OCI-LY1 (cell line): ENCODE measurements around the gene ANKS1A.

Experiments
- H2AFZ ChIP-seq: fragments of 200-600 bp; sonication (generic), shearing (Covaris generic); 2 replicates; pipeline ENCODE4 v1.6.0; 2014; ENCODE audit warnings: antibody characterized with exemption, mild to moderate bottlenecking, low read length
- H3F3A ChIP-seq: fragments of 200-600 bp; sonication (generic), shearing (Covaris generic); 2 replicates; pipeline ENCODE4 v1.6.0; 2014; ENCODE audit warnings: mild to moderate bottlenecking, antibody characterized with exemption, low read length, moderate library complexity; ENCODE audit not compliant: insufficient read depth
- H3K27ac ChIP-seq: fragments of 200-600 bp; sonication (generic); 2 replicates; pipeline ENCODE4 v1.5.1; 2014; ENCODE audit warnings: low read length, mixed run types, mild to moderate bottlenecking, low read depth; ENCODE audit not compliant: poor library complexity, severe bottlenecking
- H3K27me3 ChIP-seq: fragments of 200-600 bp; sonication (generic); 2 replicates; pipeline ENCODE4 v1.6.0; 2014; ENCODE audit warnings: antibody characterized with exemption, mild to moderate bottlenecking, low read length, moderate library complexity; ENCODE audit not compliant: insufficient read depth
- H3K36me3 ChIP-seq: fragments of 200-600 bp; sonication (generic); 2 replicates; pipeline ENCODE4 v1.6.1; 2014; ENCODE audit warnings: mild to moderate bottlenecking, antibody characterized with exemption, low read length, moderate library complexity, mixed read lengths; ENCODE audit not compliant: insufficient read depth
- H3K4me1 ChIP-seq: fragments of 200-600 bp; sonication (generic); 2 replicates; pipeline ENCODE4 v1.5.1; 2014; ENCODE audit warnings: mild to moderate bottlenecking, low read length, moderate library complexity; ENCODE audit not compliant: insufficient read depth, severe bottlenecking
- H3K4me2 ChIP-seq: fragments of 200-600 bp; sonication (generic), shearing (Covaris generic); 2 replicates; pipeline ENCODE4 v1.6.1; 2014; ENCODE audit warnings: low read length
- H3K4me3 ChIP-seq: fragments of 200-600 bp; sonication (generic); 2 replicates; pipeline ENCODE4 v1.5.1; 2014; ENCODE audit warnings: low read length, low read depth, mild to moderate bottlenecking, mixed read lengths; ENCODE audit not compliant: poor library complexity, severe bottlenecking
- H3K79me2 ChIP-seq: fragments of 200-600 bp; shearing (Covaris generic); 2 replicates; pipeline ENCODE4 v1.6.1; 2016; ENCODE audit warnings: mixed run types, low read length, mixed read lengths; ENCODE audit not compliant: insufficient read depth
- H3K9ac ChIP-seq: fragments of 200-600 bp; sonication (generic), shearing (Covaris generic); 2 replicates; pipeline ENCODE4 v1.6.1; 2014; ENCODE audit warnings: mild to moderate bottlenecking, low read length, mixed read lengths
- H3K9me2 ChIP-seq: fragments of 200-600 bp; sonication (generic), shearing (Covaris generic); 2 replicates; pipeline ENCODE4 v1.6.1; 2014; ENCODE audit warnings: low read depth, mild to moderate bottlenecking, low read length, mixed read lengths
- H3K9me3 ChIP-seq: fragments of 200-600 bp; shearing (Covaris generic); 2 replicates; pipeline ENCODE4 v1.6.1; 2014; ENCODE audit warnings: low read length, mixed read lengths
- H4K20me1 ChIP-seq: fragments of 200-600 bp; sonication (generic), shearing (Covaris generic); 2 replicates; pipeline ENCODE4 v1.6.0; 2016; ENCODE audit warnings: mild to moderate bottlenecking, low read length; ENCODE audit not compliant: insufficient read depth
- CTCF ChIP-seq: fragments of 200-600 bp; sonication (generic), shearing (Covaris generic); IDR thresholded peaks from 2 replicates; pipeline ENCODE4 v1.5.1; 2017; ENCODE audit warnings: mild to moderate bottlenecking, antibody characterized with exemption, low read length, moderate library complexity, mixed read lengths
- EZH2 ChIP-seq: fragments of 200-600 bp; sonication (generic), shearing (Covaris generic); IDR thresholded peaks from 2 replicates; pipeline ENCODE4 v1.8.0; 2017; ENCODE audit warnings: borderline replicate concordance, mixed run types, mild to moderate bottlenecking, antibody characterized with exemption, low read length, moderate library complexity, mixed read lengths

ANKS1A gene

GRCh38 chr6:34864007-34864406 lies 25.0 kb upstream of the ANKS1A start:
- no peak overlapping the region for H3K4me3 ChIP-seq
- H3K27ac ChIP-seq = no peak overlapping the region
- no peaks in the 10 kb centered on the region for H4K20me1 ChIP-seq
- H3K27me3 ChIP-seq = no peaks in the 10 kb centered on the region
- TF ChIP-seq EZH2 (no peak), CTCF (no peak)
- H3K9ac ChIP-seq = no peak overlapping the region
- no peak overlapping the region for H2AFZ ChIP-seq
- no peaks in the 10 kb centered on the region for H3K9me3 ChIP-seq
- no peaks in the 10 kb centered on the region for H3K79me2 ChIP-seq
- peaks cover 60% of the 10 kb centered on the region; the same call in 1 of the 2 replicates for H3K36me3 ChIP-seq
- H3F3A ChIP-seq = no peaks in the 10 kb centered on the region
- H3K4me1 ChIP-seq = no peaks in the 10 kb centered on the region
- no peaks in the 10 kb centered on the region for H3K9me2 ChIP-seq
- no peak overlapping the region for H3K4me2 ChIP-seq

GRCh38 chr6:34865107-34865506 lies 23.9 kb upstream of the ANKS1A start:
- no peaks in the 10 kb centered on the region for H3F3A ChIP-seq
- no peak overlapping the region for H2AFZ ChIP-seq
- H3K27ac ChIP-seq = no peak overlapping the region
- no peaks in the 10 kb centered on the region for H3K27me3 ChIP-seq
- no peak overlapping the region for H3K9ac ChIP-seq
- no peaks in the 10 kb centered on the region for H3K79me2 ChIP-seq
- H3K4me3 ChIP-seq = no peak overlapping the region
- no peak overlapping the region for H3K4me2 ChIP-seq
- no peaks in the 10 kb centered on the region for H3K9me3 ChIP-seq
- peaks cover 61% of the 10 kb centered on the region; the same call in 1 of the 2 replicates for H3K36me3 ChIP-seq
- H3K9me2 ChIP-seq = no peaks in the 10 kb centered on the region
- no peak for TF ChIP-seq EZH2
- no peak for TF ChIP-seq CTCF
- no peaks in the 10 kb centered on the region for H4K20me1 ChIP-seq
- H3K4me1 ChIP-seq = no peaks in the 10 kb centered on the region

- H4K20me1 ChIP-seq = no peaks in the 10 kb centered on the region
- no peak overlapping the region for H2AFZ ChIP-seq
- H3K4me2 ChIP-seq = no peak overlapping the region
- no peaks in the 10 kb centered on the region for H3K27me3 ChIP-seq
- no peak overlapping the region for H3K27ac ChIP-seq
- H3K4me3 ChIP-seq = no peak overlapping the region
- TF ChIP-seq EZH2 (no peak), CTCF (no peak)
- H3K79me2 ChIP-seq = no peaks in the 10 kb centered on the region
- no peaks in the 10 kb centered on the region for H3K4me1 ChIP-seq
- H3K36me3 ChIP-seq = peaks cover 67% of the 10 kb centered on the region; the same call in 1 of the 2 replicates
- H3F3A ChIP-seq = no peaks in the 10 kb centered on the region
- H3K9ac ChIP-seq = no peak overlapping the region
- H3K9me2 ChIP-seq = no peaks in the 10 kb centered on the region
- H3K9me3 ChIP-seq = no peaks in the 10 kb centered on the region
These were observed 22.5 kb upstream of the ANKS1A start for GRCh38 chr6:34866509-34866908.
